Left kidney (tissue), 2 donors: ENCODE data around the gene NR5A2. TPM values are rescaled to one million over a fixed set of nuclear protein-coding genes. Genes with fewer than 3 reads are reported as not detected.
"Not testable (repeated sequence)": the region's sequence is repeated elsewhere in the genome, so short reads cannot be mapped to it uniquely, and the experiment has no call there.

ENCODE experiments used
- DNase-seq: peaks from one replicate; pipeline ENCODE4 v3.0.0-alpha.2; 2013
- polyA plus RNA-seq: library from polyadenylated mRNA; unstranded; fragments of 120-200 nt; gene quantifications from one replicate; pipeline ENCODE4 v1.2.1, GENCODE V29; 2013; ENCODE audit not compliant: insufficient read length

NR5A2 gene
- polyA plus RNA-seq, 1 donor, result 2.0 TPM

DNA sequence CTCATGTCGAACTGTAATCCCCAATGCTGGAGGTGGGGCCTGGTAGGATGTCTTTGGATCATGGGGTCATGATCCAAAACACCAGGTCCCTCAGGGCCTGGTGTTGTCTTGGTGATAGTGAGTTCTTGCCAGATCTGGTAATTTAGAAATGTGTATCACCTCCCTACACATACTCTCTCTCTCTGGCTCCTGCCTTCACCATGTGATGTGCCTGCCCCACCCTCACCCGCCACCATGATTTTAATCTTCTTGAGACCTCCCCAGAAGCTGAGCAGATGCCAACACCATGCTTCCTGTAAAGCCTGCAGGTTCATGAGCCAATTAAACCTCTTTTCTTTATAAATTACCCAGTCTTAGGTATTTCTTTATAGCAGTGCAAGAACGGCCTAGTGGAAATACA is 136.4 kb downstream of the NR5A2 start:
- DNase-seq, result no peak

- DNase-seq, result no peak
Measured at GRCh38 chr1:200165493-200166220, 138.1 kb downstream of the NR5A2 start.

- no peak for DNase-seq
Measured at GRCh38 chr1:200166411-200166810, 138.9 kb downstream of the NR5A2 start.

DNA sequence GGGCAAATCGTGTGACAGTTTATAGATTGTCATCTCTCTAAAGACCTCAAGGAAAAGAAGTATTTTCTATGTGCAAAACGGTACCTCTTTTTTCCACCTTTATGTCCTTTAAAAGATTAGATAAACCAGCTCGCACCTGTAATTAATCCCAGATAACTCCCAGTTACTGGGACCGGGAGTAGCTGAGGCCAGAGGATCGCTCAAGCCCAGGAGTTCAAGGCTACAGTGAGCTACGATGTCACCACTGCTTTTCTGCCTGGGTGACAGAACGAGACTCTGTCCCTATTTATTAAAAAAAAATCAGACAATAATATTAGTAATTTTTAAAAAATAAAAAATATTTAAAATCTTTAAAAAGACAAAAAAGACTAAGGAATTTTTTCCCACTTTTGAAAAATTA is 141.4 kb downstream of the NR5A2 start:
- no peak for DNase-seq

GRCh38 chr1:200172311-200172710 is 144.8 kb downstream of the NR5A2 start:
- DNase-seq, result no peak

DNA sequence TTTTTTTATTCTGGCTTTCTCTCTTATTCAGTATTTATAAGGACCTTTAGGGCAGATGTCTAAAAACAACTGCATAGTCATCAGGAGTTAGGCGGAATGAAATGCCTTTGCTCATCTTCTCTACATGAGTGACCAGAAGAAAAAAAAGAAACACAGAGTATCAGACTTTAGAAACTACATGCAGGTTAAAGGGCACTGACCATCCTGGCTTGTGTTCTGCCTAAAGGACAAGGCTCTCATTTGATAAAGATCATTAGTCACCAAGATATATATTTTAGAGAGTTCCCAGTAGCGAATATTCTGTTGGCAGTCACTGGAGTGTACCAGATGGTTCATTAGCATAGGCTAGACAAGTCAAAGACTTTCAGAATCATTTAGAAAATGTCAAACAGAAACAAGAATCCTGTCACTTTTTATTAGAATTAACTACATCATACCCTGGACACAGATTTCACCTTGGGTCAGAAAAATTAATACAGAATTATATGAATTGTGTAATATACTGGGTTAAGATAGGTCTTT is 145.6 kb downstream of the NR5A2 start:
- no peak for DNase-seq

DNA sequence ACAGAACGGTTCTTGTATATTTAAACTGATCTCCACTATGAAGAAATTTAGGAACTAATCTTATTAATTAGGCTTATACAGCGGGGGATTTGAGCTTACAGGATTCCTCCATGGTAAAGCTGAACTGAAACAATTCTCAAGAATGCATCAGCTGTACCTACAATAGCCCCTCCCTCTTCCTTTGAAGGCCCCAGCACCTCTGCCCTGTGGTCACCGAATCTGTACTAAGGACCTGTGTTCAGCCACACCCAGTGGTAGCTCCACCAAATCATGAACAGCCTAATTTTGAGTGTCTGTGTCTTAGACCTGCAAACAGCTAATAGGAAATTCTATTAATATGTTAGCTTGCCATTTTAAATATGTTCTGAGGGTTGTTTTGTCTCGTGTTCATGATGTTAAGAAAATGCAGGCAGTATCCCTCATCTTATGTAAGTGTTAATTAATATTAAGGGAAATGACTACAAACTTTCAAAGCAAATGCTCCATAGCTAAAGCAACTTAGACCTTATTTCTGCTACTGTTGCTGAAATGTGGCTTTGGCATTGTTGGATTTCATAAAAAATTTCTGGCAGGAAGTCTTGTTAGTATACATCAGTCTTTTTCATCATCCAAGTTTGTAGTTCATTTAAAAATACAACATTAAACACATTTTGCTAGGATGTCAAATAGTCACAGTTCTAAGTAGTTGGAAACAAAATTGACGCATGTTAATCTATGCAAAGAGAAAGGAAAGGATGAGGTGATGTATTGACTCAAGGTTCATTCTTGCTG is 147.2 kb downstream of the NR5A2 start:
- DNase-seq, result no peak

- no peak for DNase-seq
Measured at GRCh38 chr1:200176181-200176580, 148.7 kb downstream of the NR5A2 start.

DNA sequence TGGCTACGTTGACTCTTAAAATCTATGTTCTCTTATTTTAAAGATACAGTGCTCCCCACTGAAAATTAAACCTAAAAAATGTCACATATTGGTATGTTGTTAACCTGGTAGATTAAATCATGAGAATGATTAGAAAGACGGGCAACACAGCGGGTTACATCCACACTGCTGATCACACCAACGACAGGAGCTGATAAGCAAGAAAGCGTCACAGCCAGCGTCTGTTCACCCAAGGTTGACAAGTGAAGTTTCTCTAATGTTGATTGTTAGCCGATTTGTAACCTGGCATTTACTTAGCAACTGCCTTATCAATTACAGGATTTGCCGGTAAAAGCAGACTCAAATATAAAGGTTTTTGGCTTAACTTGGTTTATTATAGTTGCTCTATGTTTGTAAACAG is 149.3 kb downstream of the NR5A2 start:
- no peak for DNase-seq

GRCh38 chr1:200178340-200178739 is 150.8 kb downstream of the NR5A2 start:
- DNase-seq, result no peak

DNA sequence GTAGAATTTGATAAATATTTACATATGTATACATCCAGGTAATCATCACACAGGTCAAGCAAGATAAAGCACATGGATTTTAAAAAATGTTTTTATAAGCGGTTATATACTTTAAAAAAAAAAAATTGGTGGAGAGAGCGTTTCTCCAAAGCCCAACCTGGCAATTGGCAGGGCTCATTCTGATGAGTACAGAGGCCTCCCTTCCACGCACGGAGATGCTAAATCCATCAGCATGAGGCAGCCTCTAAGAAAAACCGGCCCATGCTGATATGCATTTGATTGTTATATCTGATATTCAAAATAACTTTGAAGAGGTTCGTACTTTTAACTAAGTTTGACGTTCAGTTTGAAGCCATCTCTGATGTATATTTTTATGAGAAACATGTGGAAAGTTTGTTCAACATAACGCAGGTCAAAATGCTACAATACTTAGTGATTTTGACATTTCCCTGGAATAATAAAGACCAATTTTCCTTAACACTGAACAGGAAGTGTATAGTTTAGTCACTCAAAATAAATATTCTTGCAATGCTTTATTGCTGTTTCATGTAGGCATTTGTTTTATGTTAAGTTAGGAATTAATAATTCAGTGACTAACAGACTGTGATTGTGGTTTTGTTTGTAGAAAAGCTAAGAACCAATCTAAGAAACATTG is 151.7 kb downstream of the NR5A2 start:
- no peak for DNase-seq

- DNase-seq, result no peak
Measured at GRCh38 chr1:200179781-200180160, 152.3 kb downstream of the NR5A2 start.

DNA sequence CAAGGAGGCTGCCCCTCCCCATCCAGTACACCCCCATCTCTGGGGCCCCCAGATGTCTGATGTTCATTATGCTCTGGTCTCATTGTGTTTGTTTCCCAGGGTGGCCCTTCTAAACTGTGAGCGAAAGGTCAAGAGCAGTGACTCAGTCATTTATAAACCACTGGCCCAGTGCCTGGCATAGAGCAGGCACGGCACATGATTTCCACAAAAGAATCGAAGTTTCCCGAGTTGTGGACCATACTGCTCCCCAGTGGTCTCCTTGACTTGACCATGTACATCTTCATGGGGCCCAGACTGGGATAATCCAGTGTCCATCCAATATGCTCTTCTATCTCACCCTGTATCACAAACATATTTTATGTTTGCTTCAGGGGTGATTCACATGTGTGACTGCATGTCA is 153.3 kb downstream of the NR5A2 start:
- no peak for DNase-seq

DNA sequence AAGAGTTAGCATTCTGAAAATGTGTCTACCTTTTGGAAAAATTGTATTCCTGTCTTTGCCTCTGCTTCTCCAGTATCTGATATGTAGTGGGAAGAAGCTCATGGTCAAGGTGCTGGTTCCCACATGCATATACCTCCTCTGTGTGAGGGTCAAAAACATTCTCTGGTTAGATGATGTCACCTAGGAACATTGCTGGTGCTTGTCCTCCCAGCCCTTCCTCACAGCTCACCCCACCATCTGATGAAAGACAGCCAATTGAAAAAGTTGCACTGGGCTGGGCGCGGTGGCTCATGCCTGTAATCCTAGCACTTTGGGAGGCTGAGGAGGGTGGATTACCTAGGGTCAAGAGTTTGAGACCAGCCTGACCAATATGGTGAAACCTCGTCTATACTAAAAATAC is 154.4 kb downstream of the NR5A2 start:
- no peak for DNase-seq

DNA sequence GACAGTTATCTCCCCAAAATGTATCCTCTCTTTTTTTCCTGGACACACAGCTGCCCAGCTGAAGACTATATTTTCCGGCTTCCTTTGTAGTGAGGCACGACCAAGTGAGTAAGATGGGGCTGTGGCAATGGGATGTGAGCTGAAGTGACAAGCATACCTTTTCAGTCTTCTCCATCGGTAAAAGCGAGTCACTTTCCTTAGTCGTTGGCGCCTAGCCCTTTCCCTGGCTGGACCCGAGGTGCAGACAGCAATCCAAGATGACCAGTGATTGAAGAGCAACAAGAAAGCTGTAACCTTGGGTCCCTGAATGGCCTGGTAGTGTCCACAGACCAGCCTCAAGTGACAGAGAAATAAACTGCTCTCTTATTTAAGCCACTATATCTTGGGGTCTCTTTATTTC is 155.2 kb downstream of the NR5A2 start:
- no peak for DNase-seq

DNA sequence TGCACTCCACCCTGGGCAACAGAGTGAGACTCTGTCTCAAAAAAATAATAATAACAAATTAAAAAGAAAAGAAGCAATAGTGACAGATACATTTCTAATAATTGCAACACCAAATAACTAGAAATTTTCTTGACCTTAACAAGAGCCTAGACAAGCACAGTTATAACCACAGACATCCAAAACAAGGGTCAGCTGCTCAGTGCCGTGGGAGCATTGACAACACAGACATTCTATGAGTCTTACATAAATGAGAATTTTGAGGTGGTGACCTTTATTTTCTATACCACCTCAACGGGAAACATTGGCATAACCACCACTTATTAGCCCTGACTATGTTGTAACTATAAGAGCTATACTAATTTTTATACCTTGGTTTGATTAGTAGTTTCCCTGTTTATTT is 156.1 kb downstream of the NR5A2 start:
- no peak for DNase-seq

- peak; percentile 30 for DNase-seq
Measured at GRCh38 chr1:200184196-200184595, 156.7 kb downstream of the NR5A2 start.

DNA sequence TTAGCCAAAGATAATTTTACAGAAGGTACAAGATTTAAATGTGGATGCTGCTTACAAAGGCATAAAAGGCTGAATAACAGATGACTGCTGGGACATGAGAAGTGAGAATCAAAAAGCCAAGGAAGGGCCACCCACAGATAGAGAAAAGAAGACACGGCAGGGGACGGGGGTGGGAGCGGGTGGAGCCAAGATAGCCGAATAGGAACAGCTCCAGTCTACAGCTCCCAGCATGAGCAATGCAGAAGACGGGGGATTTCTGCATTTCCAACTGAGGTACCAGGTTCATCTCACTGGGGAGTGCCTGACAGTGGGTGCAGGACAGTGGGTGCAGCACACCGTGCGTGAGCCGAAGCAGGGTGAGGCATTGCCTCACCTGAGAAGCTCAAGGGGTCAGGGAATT is 157.7 kb downstream of the NR5A2 start:
- DNase-seq, result not testable (repeated sequence)

DNA sequence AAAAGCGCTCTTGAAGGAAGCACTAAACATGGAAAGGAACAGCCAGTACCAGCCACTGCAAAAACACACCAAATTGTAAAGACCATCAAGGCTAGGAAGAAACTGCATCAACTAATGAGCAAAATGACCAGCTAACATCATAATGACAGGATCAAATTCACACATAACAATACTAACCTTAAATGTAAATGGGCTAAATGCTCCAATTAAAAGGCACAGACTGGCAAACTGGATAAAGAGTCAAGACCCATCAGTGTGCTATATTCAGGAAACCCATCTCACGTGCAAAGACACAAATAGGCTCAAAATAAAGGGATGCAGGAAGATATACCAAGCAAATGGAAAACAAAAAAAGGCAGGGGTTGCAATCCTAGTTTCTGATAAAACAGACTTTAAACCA is 159.8 kb downstream of the NR5A2 start:
- DNase-seq, result not testable (repeated sequence)

- DNase-seq, result no peak
Measured at GRCh38 chr1:200191993-200192392, 164.5 kb downstream of the NR5A2 start.

- no peak for DNase-seq
Measured at GRCh38 chr1:200194477-200194876, 167.0 kb downstream of the NR5A2 start.

GRCh38 chr1:200198236-200198635 is 170.7 kb downstream of the NR5A2 start:
- no peak for DNase-seq
